Measurements from ENCODE around the gene RPP21.
"Not testable (repeated sequence)": the region's sequence is repeated elsewhere in the genome, so short reads cannot be mapped to it uniquely, and the experiment has no call there.

RPP21 gene

GRCh38 chr6:30331981-30332380 lies 13.0 kb upstream of the RPP21 start:
- DNase-seq: no peak

- DNase-seq: no peak
These were observed 10.7 kb upstream of the RPP21 start for GRCh38 chr6:30334075-30334783.

GRCh38 chr6:30340589-30341054 lies 4.3 kb upstream of the RPP21 start:
- no peak for DNase-seq

GRCh38 chr6:30341218-30341617 lies 3.7 kb upstream of the RPP21 start:
- DNase-seq: no peak

- DNase-seq: no peak
These were observed 3.2 kb upstream of the RPP21 start for GRCh38 chr6:30341728-30342127.

- no peak for DNase-seq
These were observed 627 bp upstream of the RPP21 start for GRCh38 chr6:30344191-30344867.

GRCh38 chr6:30345852-30346251 lies 896 bp downstream of the RPP21 start:
- no peak for DNase-seq

GRCh38 chr6:30348957-30349356 lies 4.0 kb downstream of the RPP21 start:
- no peak for DNase-seq

GRCh38 chr6:30349421-30350177 lies 4.6 kb downstream of the RPP21 start:
- no peak for DNase-seq

- no peak for DNase-seq
These were observed 5.6 kb downstream of the RPP21 start for GRCh38 chr6:30350524-30350923.

GRCh38 chr6:30352550-30352949 lies 7.6 kb downstream of the RPP21 start:
- DNase-seq: no peak

GRCh38 chr6:30355281-30355680 lies 10.3 kb downstream of the RPP21 start:
- no peak for DNase-seq

GRCh38 chr6:30356536-30356935 lies 11.6 kb downstream of the RPP21 start:
- DNase-seq: no peak

GRCh38 chr6:30357678-30358540 lies 13.0 kb downstream of the RPP21 start:
- DNase-seq: peak; percentile 50

- DNase-seq: no peak
These were observed 14.3 kb downstream of the RPP21 start for GRCh38 chr6:30359276-30359675.

GRCh38 chr6:30360139-30360538 lies 15.2 kb downstream of the RPP21 start:
- DNase-seq: no peak

- DNase-seq: no peak
These were observed 16.7 kb downstream of the RPP21 start for GRCh38 chr6:30361661-30362060.

- DNase-seq: no peak
These were observed 18.5 kb downstream of the RPP21 start for GRCh38 chr6:30363459-30363858.

- no peak for DNase-seq
These were observed 19.6 kb downstream of the RPP21 start for GRCh38 chr6:30364591-30364990.

- not testable (repeated sequence) for DNase-seq
These were observed 24.3 kb downstream of the RPP21 start for GRCh38 chr6:30369280-30369679.

GRCh38 chr6:30378290-30378937 lies 33.5 kb downstream of the RPP21 start:
- DNase-seq: no peak

- DNase-seq: no peak
These were observed 35.5 kb downstream of the RPP21 start for GRCh38 chr6:30380464-30380863.

Data from NCI-H1105 treated with DMSO at 0.1 percent for 48 hours (cell line).